H1 (cell line): Measurements from ENCODE around the gene CFDP1.
A peak's percentile ranks its signal among the peaks of the same experiment; 100 is the strongest.

Experiments used
- CEBPB ChIP-seq: IDR thresholded peaks from 2 replicates; pipeline ENCODE4 v1.6.1; 2012; ENCODE audit warnings: low read depth, low read length
- CHD1 ChIP-seq: IDR thresholded peaks from 2 replicates; pipeline ENCODE4 v1.6.1; 2012; ENCODE audit warnings: low read depth, low read length, improper control_type of control experiment
- CHD7 ChIP-seq: fragments of 300-600 bp; sonication (generic); IDR thresholded peaks from 2 replicates; pipeline ENCODE4 v1.7.1; 2012; ENCODE audit warnings: low read length, moderate library complexity, mild to moderate bottlenecking, inconsistent platforms; ENCODE audit not compliant: insufficient replicate concordance
- CTCF ChIP-seq, 3 experiments: IDR thresholded peaks; 1 replicate in 2 of 3; 2 replicates in 1 of 3; pipeline versions ENCODE4 v1.5.1 to v1.6.1; 2011; ENCODE audit warnings: low read length in 3 of 3, mild to moderate bottlenecking in 3 of 3, inconsistent platforms in 2 of 3, low read depth in 1 of 3, moderate library complexity in 1 of 3; ENCODE audit not compliant: insufficient read depth in 1 of 3; ENCODE audit errors: control extremely low read depth in 1 of 3
- EP300 ChIP-seq, 2 experiments: IDR thresholded peaks; 1 replicate in 1 of 2; 2 replicates in 1 of 2; pipeline ENCODE4 v1.6.1; 2011 to 2012; ENCODE audit warnings: low read depth in 2 of 2, low read length in 2 of 2, mild to moderate bottlenecking in 2 of 2, borderline replicate concordance in 1 of 2, inconsistent platforms in 1 of 2, moderate library complexity in 1 of 2
- USF2 ChIP-seq: IDR thresholded peaks from 2 replicates; pipeline ENCODE4 v1.6.1; 2011; ENCODE audit warnings: low read length, improper control_type of control experiment
- YY1 ChIP-seq: IDR thresholded peaks from 2 replicates; pipeline ENCODE4 v1.6.1; 2011; ENCODE audit warnings: low read depth, mild to moderate bottlenecking, low read length

- TF ChIP-seq CTCF (IDR thresholded peaks at IDR 0.05; ENCODE audit: control extremely low read depth in 1 of 3, insufficient read depth in 1 of 3, low read depth in 1 of 3, low read length in 3 of 3) (no peak), EP300 (IDR thresholded peaks at IDR 0.05; ENCODE audit: borderline replicate concordance in 1 of 2, low read depth in 2 of 2, low read length in 2 of 2) (peak in 1 of 2 experiments; percentile 84; a peak in 1 of 3 replicates), CHD7 (no peak), CEBPB (no peak), USF2 (no peak), YY1 (no peak), CHD1 (no peak)
Observed at GRCh38 chr16:75252946-75253911, 180.1 kb downstream of the CFDP1 start.
